ENCODE measurements around the gene METRNL.

DNA sequence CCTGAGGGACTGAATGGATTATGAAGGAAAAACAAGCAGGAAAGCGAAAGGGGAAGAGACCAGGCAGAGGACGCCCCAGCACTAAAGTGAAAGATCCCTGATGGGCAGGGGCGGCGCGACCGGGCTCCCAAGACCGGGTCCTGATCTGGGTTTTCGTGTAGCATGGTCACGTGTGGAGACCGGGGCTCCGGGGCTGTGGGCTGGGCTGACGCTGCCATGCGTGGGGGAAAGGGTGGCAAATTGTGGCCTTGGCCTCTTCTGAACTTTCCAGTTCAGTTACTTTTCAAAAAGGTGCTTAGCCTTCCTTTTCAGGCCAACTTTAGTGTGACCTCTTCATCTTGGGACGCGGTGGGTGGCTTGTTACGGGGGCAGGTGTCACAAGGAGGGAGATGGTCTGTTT, 57.5 kb downstream of the METRNL start:
- TF ChIP-seq, protein P1, sequence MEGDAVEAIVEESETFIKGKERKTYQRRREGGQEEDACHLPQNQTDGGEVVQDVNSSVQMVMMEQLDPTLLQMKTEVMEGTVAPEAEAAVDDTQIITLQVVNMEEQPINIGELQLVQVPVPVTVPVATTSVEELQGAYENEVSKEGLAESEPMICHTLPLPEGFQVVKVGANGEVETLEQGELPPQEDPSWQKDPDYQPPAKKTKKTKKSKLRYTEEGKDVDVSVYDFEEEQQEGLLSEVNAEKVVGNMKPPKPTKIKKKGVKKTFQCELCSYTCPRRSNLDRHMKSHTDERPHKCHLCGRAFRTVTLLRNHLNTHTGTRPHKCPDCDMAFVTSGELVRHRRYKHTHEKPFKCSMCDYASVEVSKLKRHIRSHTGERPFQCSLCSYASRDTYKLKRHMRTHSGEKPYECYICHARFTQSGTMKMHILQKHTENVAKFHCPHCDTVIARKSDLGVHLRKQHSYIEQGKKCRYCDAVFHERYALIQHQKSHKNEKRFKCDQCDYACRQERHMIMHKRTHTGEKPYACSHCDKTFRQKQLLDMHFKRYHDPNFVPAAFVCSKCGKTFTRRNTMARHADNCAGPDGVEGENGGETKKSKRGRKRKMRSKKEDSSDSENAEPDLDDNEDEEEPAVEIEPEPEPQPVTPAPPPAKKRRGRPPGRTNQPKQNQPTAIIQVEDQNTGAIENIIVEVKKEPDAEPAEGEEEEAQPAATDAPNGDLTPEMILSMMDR (conservative IDR thresholded peaks at IDR 0.05; ENCODE audit: low read depth, low read length) = no peak
- TF ChIP-seq EZH2 (IDR thresholded peaks at IDR 0.05; ENCODE audit: low read length, unreplicated experiment) = no peak
- no peak for TF ChIP-seq EZH2phosphoT487 (IDR thresholded peaks at IDR 0.05; ENCODE audit: borderline replicate concordance, low read length)

All from PC-3 (cell line).